LoVo (cell line): ENCODE results near the gene PSAP.

Experiments used
- DNase-seq: peaks from one replicate; pipeline ENCODE4 v3.0.0-alpha.2; 2016; ENCODE audit warnings: low spot score

The PSAP gene

GRCh38 chr10:71825217-71825616 is 25.8 kb downstream of the PSAP start:
- no peak for DNase-seq

GRCh38 chr10:71824333-71824732 is 26.7 kb downstream of the PSAP start:
- no peak for DNase-seq

GRCh38 chr10:71823356-71823755 is 27.7 kb downstream of the PSAP start:
- DNase-seq = no peak

- no peak for DNase-seq
Measured at GRCh38 chr10:71821909-71822763, 28.9 kb downstream of the PSAP start.

GRCh38 chr10:71820966-71821365 is 30.1 kb downstream of the PSAP start:
- no peak for DNase-seq

- DNase-seq = no peak
Measured at GRCh38 chr10:71819985-71820384, 31.1 kb downstream of the PSAP start.

GRCh38 chr10:71819441-71819861 is 31.6 kb downstream of the PSAP start:
- DNase-seq = no peak

GRCh38 chr10:71818674-71819260 is 32.3 kb downstream of the PSAP start:
- DNase-seq = no peak

- DNase-seq = no peak
Measured at GRCh38 chr10:71817831-71818655, 33.0 kb downstream of the PSAP start.

GRCh38 chr10:71816936-71817618 is 34.0 kb downstream of the PSAP start:
- no peak for DNase-seq

- DNase-seq = no peak
Measured at GRCh38 chr10:71816421-71816851, 34.6 kb downstream of the PSAP start.

- DNase-seq = no peak
Measured at GRCh38 chr10:71815515-71816130, 35.4 kb downstream of the PSAP start.

GRCh38 chr10:71814922-71815411 is 36.1 kb downstream of the PSAP start:
- no peak for DNase-seq

GRCh38 chr10:71812913-71813590 is 38.0 kb downstream of the PSAP start:
- no peak for DNase-seq

- DNase-seq = peak; percentile 32
Measured at GRCh38 chr10:71812016-71812912, 38.8 kb downstream of the PSAP start.

GRCh38 chr10:71811351-71811750 is 39.7 kb downstream of the PSAP start:
- no peak for DNase-seq

GRCh38 chr10:71810048-71810750 is 40.9 kb downstream of the PSAP start:
- DNase-seq = no peak

GRCh38 chr10:71809628-71810027 is 41.4 kb downstream of the PSAP start:
- no peak for DNase-seq
